ENCODE data around the gene SUCLG2. TPM values are rescaled to one million over a fixed set of nuclear protein-coding genes. Genes with fewer than 3 reads are reported as not detected.

The SUCLG2 gene
- total RNA-seq, 1 donor = 56.8 TPM

- Histone ChIP-seq H3K9me3 (ENCODE audit: low read depth, low read length) (no peaks in the 10 kb centered on the region), H4K20me1 (ENCODE audit: insufficient read depth, low read length) (peaks cover 6% of the 10 kb centered on the region), H3K4me1 (ENCODE audit: insufficient read depth, low read length) (peaks cover 10% of the 10 kb centered on the region), H3K4me2 (ENCODE audit: insufficient read depth, low read length) (no peak overlapping the region), H3K79me2 (ENCODE audit: insufficient read depth, low read length) (no peaks in the 10 kb centered on the region), H2AFZ (ENCODE audit: low read length) (no peak overlapping the region), H3K27me3 (ENCODE audit: insufficient read depth, low read length) (no peaks in the 10 kb centered on the region), H3K4me3 (ENCODE audit: insufficient read depth, low read length) (no peak overlapping the region), H3K27ac (ENCODE audit: low read depth, low read length) (no peak overlapping the region), H3K36me3 (ENCODE audit: insufficient read depth, low read length) (peaks cover 6% of the 10 kb centered on the region)
- DNase-seq (ENCODE audit: insufficient read length, low spot score, missing footprints) = no peak
- TF ChIP-seq CTCF (IDR thresholded peaks at IDR 0.05; ENCODE audit: extremely low read depth, low read depth, low read length) = no peak
Observed at GRCh38 chr3:67521053-67521646, 133.3 kb downstream of the SUCLG2 start.

- H3K79me2 ChIP-seq (ENCODE audit: insufficient read depth, low read length) = no peaks in the 10 kb centered on the region
- H3K36me3 ChIP-seq (ENCODE audit: insufficient read depth, low read length) = peaks cover 6% of the 10 kb centered on the region
- no peaks in the 10 kb centered on the region for H3K4me1 ChIP-seq (ENCODE audit: insufficient read depth, low read length)
- H2AFZ ChIP-seq (ENCODE audit: low read length) = no peak overlapping the region
- no peak for TF ChIP-seq CTCF (IDR thresholded peaks at IDR 0.05; ENCODE audit: extremely low read depth, low read depth, low read length)
- H3K9me3 ChIP-seq (ENCODE audit: low read depth, low read length) = no peaks in the 10 kb centered on the region
- H3K27ac ChIP-seq (ENCODE audit: low read depth, low read length) = no peak overlapping the region
- no peaks in the 10 kb centered on the region for H3K27me3 ChIP-seq (ENCODE audit: insufficient read depth, low read length)
- peaks cover under 1% of the 10 kb centered on the region for H4K20me1 ChIP-seq (ENCODE audit: insufficient read depth, low read length)
- no peak overlapping the region for H3K4me2 ChIP-seq (ENCODE audit: insufficient read depth, low read length)
- no peak overlapping the region for H3K4me3 ChIP-seq (ENCODE audit: insufficient read depth, low read length)
- DNase-seq (ENCODE audit: insufficient read length, low spot score, missing footprints) = no peak
Observed at GRCh38 chr3:67518236-67518635, 136.2 kb downstream of the SUCLG2 start.

- no peak for DNase-seq (ENCODE audit: insufficient read length, low spot score, missing footprints)
Observed at GRCh38 chr3:67517781-67518180, 136.6 kb downstream of the SUCLG2 start.

GRCh38 chr3:67516496-67516895 lies 137.9 kb downstream of the SUCLG2 start:
- Histone ChIP-seq H3K27me3 (ENCODE audit: insufficient read depth, low read length) (no peaks in the 10 kb centered on the region), H3K4me1 (ENCODE audit: insufficient read depth, low read length) (no peaks in the 10 kb centered on the region), H3K36me3 (ENCODE audit: insufficient read depth, low read length) (peaks cover 6% of the 10 kb centered on the region), H4K20me1 (ENCODE audit: insufficient read depth, low read length) (peaks cover 2% of the 10 kb centered on the region), H3K9me3 (ENCODE audit: low read depth, low read length) (no peaks in the 10 kb centered on the region), H3K4me3 (ENCODE audit: insufficient read depth, low read length) (no peak overlapping the region), H3K4me2 (ENCODE audit: insufficient read depth, low read length) (no peak overlapping the region), H2AFZ (ENCODE audit: low read length) (no peak overlapping the region), H3K27ac (ENCODE audit: low read depth, low read length) (no peak overlapping the region), H3K79me2 (ENCODE audit: insufficient read depth, low read length) (no peaks in the 10 kb centered on the region)
- TF ChIP-seq CTCF (IDR thresholded peaks at IDR 0.05; ENCODE audit: extremely low read depth, low read depth, low read length) = no peak
- no peak for DNase-seq (ENCODE audit: insufficient read length, low spot score, missing footprints)

More at GRCh38 chr3:67517781-67518180, 136.6 kb downstream of the SUCLG2 start:
- peaks cover 2% of the 10 kb centered on the region for H4K20me1 ChIP-seq (ENCODE audit: insufficient read depth, low read length)
- no peak overlapping the region for H3K27ac ChIP-seq (ENCODE audit: low read depth, low read length)
- no peaks in the 10 kb centered on the region for H3K79me2 ChIP-seq (ENCODE audit: insufficient read depth, low read length)
- H3K9me3 ChIP-seq (ENCODE audit: low read depth, low read length) = no peaks in the 10 kb centered on the region
- TF ChIP-seq CTCF (IDR thresholded peaks at IDR 0.05; ENCODE audit: extremely low read depth, low read depth, low read length) = no peak
- H3K4me2 ChIP-seq (ENCODE audit: insufficient read depth, low read length) = no peak overlapping the region
- no peaks in the 10 kb centered on the region for H3K4me1 ChIP-seq (ENCODE audit: insufficient read depth, low read length)
- H2AFZ ChIP-seq (ENCODE audit: low read length) = no peak overlapping the region
- no peak overlapping the region for H3K4me3 ChIP-seq (ENCODE audit: insufficient read depth, low read length)
- H3K27me3 ChIP-seq (ENCODE audit: insufficient read depth, low read length) = no peaks in the 10 kb centered on the region
- peaks cover 6% of the 10 kb centered on the region for H3K36me3 ChIP-seq (ENCODE audit: insufficient read depth, low read length)
